Choroid plexus epithelial cell (primary cell): ENCODE results near the gene CTU2.
A peak's percentile ranks its signal among the peaks of the same experiment; 100 is the strongest.

Experiments used
- DNase-seq: peaks from one replicate; pipeline ENCODE4 v3.0.0-alpha.2; 2010; ENCODE audit warnings: low read depth
- H3K4me3 ChIP-seq: 2 replicates; pipeline ENCODE4 v1.5.1; 2011; ENCODE audit warnings: low read depth, mild to moderate bottlenecking, control low read depth, low read length, moderate library complexity
- CTCF ChIP-seq: conservative IDR thresholded peaks from 2 replicates; pipeline ENCODE4 v1.5.1; 2011; ENCODE audit warnings: low read depth, mild to moderate bottlenecking, control low read depth, inconsistent platforms, low read length, moderate library complexity

The CTU2 gene

GRCh38 chr16:88739139-88739976, 33.1 kb downstream of the CTU2 start:
- H3K4me3 ChIP-seq: no peak overlapping the region
- TF ChIP-seq CTCF: no peak
- DNase-seq: no peak

GRCh38 chr16:88739977-88740726, 33.8 kb downstream of the CTU2 start:
- H3K4me3 ChIP-seq: no peak overlapping the region
- TF ChIP-seq CTCF: no peak
- DNase-seq: no peak

GRCh38 chr16:88740727-88741055, 34.4 kb downstream of the CTU2 start:
- no peak overlapping the region for H3K4me3 ChIP-seq
- no peak for DNase-seq
- no peak for TF ChIP-seq CTCF

DNA sequence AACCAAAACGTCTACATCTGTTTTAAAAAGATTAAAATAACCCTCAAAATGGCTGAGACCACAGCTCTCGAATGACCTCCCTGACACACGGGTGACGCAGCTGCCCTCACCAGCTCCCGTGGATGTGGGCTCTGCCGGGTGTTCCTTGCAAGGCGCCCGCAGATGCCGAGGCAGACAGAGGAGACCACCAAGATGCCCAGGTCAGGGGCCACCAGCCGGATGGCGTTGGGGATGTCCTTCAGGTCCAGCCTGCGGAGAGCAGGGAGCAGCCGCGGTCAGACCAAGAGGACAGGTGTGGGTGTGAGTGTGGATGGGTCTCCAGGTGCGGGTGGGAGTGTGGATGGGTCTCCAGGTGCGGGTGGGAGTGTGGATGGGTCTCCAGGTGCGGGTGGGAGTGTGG, 35.1 kb downstream of the CTU2 start:
- no peak overlapping the region for H3K4me3 ChIP-seq
- TF ChIP-seq CTCF: no peak
- DNase-seq: no peak

GRCh38 chr16:88742896-88743605, 36.7 kb downstream of the CTU2 start:
- no peak for TF ChIP-seq CTCF
- DNase-seq: no peak
- H3K4me3 ChIP-seq: no peak overlapping the region

- H3K4me3 ChIP-seq: no peak overlapping the region
- TF ChIP-seq CTCF: peak; percentile 88
- peak; percentile 67 for DNase-seq
Observed at GRCh38 chr16:88743693-88744576, 37.6 kb downstream of the CTU2 start.
